K562 (cell line): ENCODE results near the gene CROCC2. TPM values are rescaled to one million over a fixed set of nuclear protein-coding genes. Genes with fewer than 3 reads are reported as not detected.

ENCODE experiments used
- ATAC-seq: fragments of 200-7000 bp; cut with Tn5 transposase; 3 replicates; pipeline ENCODE4 v1.9.1; 2020; ENCODE audit warnings: moderate library complexity
- BruUV-seq: library from RNA; stranded (reverse); fragments of 400-500 nt; replicated peaks from 2 replicates; lab custom pipeline; 2021; lab: Mats Ljungman, UMichigan
- CTCF ChIA-PET: fragments of 300-600 bp; formaldehyde crosslinking; extraction: SDS; loops from one replicate; lab custom pipeline; 2021; ENCODE audit warnings: low intra/inter-chr PET ratio; lab: Yijun Ruan, JAX
- POLR2A ChIA-PET: fragments of 300-600, 350-650 bp; sonication (Branson Sonifier 250); formaldehyde crosslinking; extraction: SDS; loops from one replicate; lab custom pipeline; 2021; ENCODE audit warnings: antibody characterized with exemption, inconsistent platforms; lab: Yijun Ruan, JAX
- DNase-seq, 4 experiments: peaks; one replicate each; pipeline versions ENCODE4 v3.0.0 to v3.0.0-alpha.2; 2011 to 2018; ENCODE audit warnings: low spot score in 3 of 4, mixed read lengths in 3 of 4; ENCODE audit errors: extremely low read depth in 1 of 4
- FAIRE-seq: peaks from 2 replicates; lab custom pipeline; 2011; peaks lifted over from hg19 to GRCh38; lab: Jason Lieb, UNC
- H2AFZ ChIP-seq: 2 replicates; pipeline ENCODE4 v1.6.0; 2011; ENCODE audit warnings: low read depth, low read length, control low read depth, inconsistent platforms
- H3K27ac ChIP-seq: fragments of 200-600 bp; 3 replicates; pipeline ENCODE4 v1.8.0; 2011; ENCODE audit warnings: low read depth, mild to moderate bottlenecking, control low read depth, inconsistent platforms, low read length, moderate library complexity, mixed read lengths; ENCODE audit errors: extremely low read depth
- H3K27me3 ChIP-seq, 2 experiments: fragments of 300-600 bp in 1 of 2; 2 replicates in 1 of 2; 3 replicates in 1 of 2; pipeline versions ENCODE4 v1.6.0 to v1.8.0; 2011; ENCODE audit warnings: inconsistent platforms in 2 of 2, low read length in 2 of 2, mild to moderate bottlenecking in 1 of 2, mixed read lengths in 1 of 2, moderate library complexity in 1 of 2; ENCODE audit not compliant: control insufficient read depth in 2 of 2, insufficient read depth in 2 of 2
- H3K36me3 ChIP-seq: fragments of 300-600 bp; 3 replicates; pipeline ENCODE4 v1.8.0; 2011; ENCODE audit warnings: mild to moderate bottlenecking, low read length, inconsistent platforms; ENCODE audit not compliant: control insufficient read depth, insufficient read depth
- H3K4me1 ChIP-seq, 2 experiments: fragments of 200-600 bp in 1 of 2; replicated peaks in 1 of 2; 2 replicates in 1 of 2; 3 replicates in 1 of 2; pipeline versions ENCODE4 v1.5.1 to v1.8.0; 2011; ENCODE audit warnings: inconsistent platforms in 2 of 2, low read length in 2 of 2, mild to moderate bottlenecking in 1 of 2, mixed read lengths in 1 of 2, moderate library complexity in 1 of 2; ENCODE audit not compliant: control insufficient read depth in 2 of 2, insufficient read depth in 2 of 2
- H3K4me2 ChIP-seq: 2 replicates; pipeline ENCODE4 v1.6.1; 2011; ENCODE audit warnings: low read length, control low read depth, inconsistent platforms, mixed read lengths; ENCODE audit not compliant: insufficient read depth
- H3K4me3 ChIP-seq: fragments of 200-600 bp; sonication (generic), shearing (Covaris generic); 2 replicates; pipeline ENCODE4 v1.5.1; 2016; ENCODE audit warnings: control low read depth, inconsistent platforms
- H3K79me2 ChIP-seq: fragments of 200-600 bp; 3 replicates; pipeline ENCODE4 v1.8.0; 2011; ENCODE audit warnings: low read length, inconsistent platforms; ENCODE audit not compliant: control insufficient read depth, insufficient read depth
- H3K9ac ChIP-seq, 2 experiments: 2 replicates each; pipeline versions ENCODE4 v1.6.0 to v1.6.1; 2011; ENCODE audit warnings: low read depth in 2 of 2, low read length in 2 of 2, control low read depth in 1 of 2, inconsistent platforms in 1 of 2, mild to moderate bottlenecking in 1 of 2, mixed read lengths in 1 of 2; ENCODE audit not compliant: insufficient read depth in 1 of 2
- H3K9me1 ChIP-seq: one replicate; pipeline ENCODE4 v1.6.0; 2011; ENCODE audit warnings: inconsistent platforms, mild to moderate bottlenecking, low read length, moderate library complexity; ENCODE audit not compliant: control insufficient read depth, insufficient read depth
- H3K9me3 ChIP-seq: replicated peaks from 2 replicates; pipeline ENCODE4 v1.5.1; 2011; ENCODE audit warnings: low read depth, low read length, inconsistent platforms; ENCODE audit not compliant: control insufficient read depth, insufficient read depth
- H4K20me1 ChIP-seq: replicated peaks from 2 replicates; pipeline ENCODE4 v1.6.1; 2011; ENCODE audit warnings: low read length, inconsistent platforms, mixed read lengths; ENCODE audit not compliant: control insufficient read depth, insufficient read depth
- CHCHD3 ChIP-seq: fragments of 250-450 bp; sonication (Bioruptor Pico); IDR thresholded peaks from 2 replicates; pipeline ENCODE4 v2.1.2; 2022; ENCODE audit warnings: mild to moderate bottlenecking
- GATAD2B ChIP-seq: fragments of 450-650 bp; IDR thresholded peaks from 2 replicates; pipeline ENCODE4 v1.6.1; 2017; ENCODE audit warnings: mild to moderate bottlenecking, borderline replicate concordance
- HCFC1 ChIP-seq: IDR thresholded peaks from 2 replicates; pipeline ENCODE4 v1.6.1; 2012; ENCODE audit warnings: low read depth, low read length, improper control_type of control experiment
- HDAC8 ChIP-seq: fragments of 450-650 bp; IDR thresholded peaks from 2 replicates; pipeline ENCODE4 v1.6.1; 2016; ENCODE audit warnings: mild to moderate bottlenecking, missing genetic modification characterization, moderate library complexity, missing compliant biosample characterization
- KAT2B ChIP-seq: IDR thresholded peaks from one replicate; pipeline ENCODE4 v1.6.1; 2012; ENCODE audit warnings: low read depth, mild to moderate bottlenecking, control low read depth, inconsistent platforms, low read length, moderate library complexity
- NEUROD1 ChIP-seq: fragments of 150-350 bp; IDR thresholded peaks from 2 replicates; pipeline ENCODE4 v1.6.1; 2014; ENCODE audit warnings: borderline replicate concordance, low read length, low read depth; ENCODE audit not compliant: partially characterized antibody
- RBM15 ChIP-seq: fragments of 200-400 bp; formaldehyde crosslinking; IDR thresholded peaks from 2 replicates; pipeline ENCODE4 v1.6.1; 2018; ENCODE audit warnings: mild to moderate bottlenecking, low read length, moderate library complexity; ENCODE audit not compliant: insufficient read depth
- YY1 ChIP-seq, 3 experiments: IDR thresholded peaks; 2 replicates each; pipeline ENCODE4 v1.6.1; 2011; ENCODE audit warnings: low read length in 2 of 3, mild to moderate bottlenecking in 2 of 3, moderate library complexity in 2 of 3, borderline replicate concordance in 1 of 3, control low read depth in 1 of 3, low read depth in 1 of 3; ENCODE audit not compliant: insufficient read depth in 3 of 3, insufficient replicate concordance in 2 of 3, control insufficient read depth in 1 of 3, insufficient read length in 1 of 3; ENCODE audit errors: extremely low read depth in 1 of 3
- ZBTB1 ChIP-seq: sonication (generic); formaldehyde crosslinking; IDR thresholded peaks from 2 replicates; pipeline ENCODE4 v1.8.1; 2023; ENCODE audit warnings: missing genetic modification reagents, low read depth, mild to moderate bottlenecking, borderline replicate concordance
- ZBTB7A ChIP-seq: IDR thresholded peaks from 2 replicates; pipeline ENCODE4 v1.6.1; 2011; ENCODE audit warnings: low read depth, mild to moderate bottlenecking, low read length, moderate library complexity, borderline replicate concordance; ENCODE audit not compliant: control insufficient read depth
- ZNF224 ChIP-seq: sonication (generic); formaldehyde crosslinking; IDR thresholded peaks from 2 replicates; pipeline ENCODE4 v1.8.0; 2022; ENCODE audit warnings: mild to moderate bottlenecking, missing genetic modification reagents
- ZNF778 ChIP-seq: fragments of 450-650 bp; formaldehyde crosslinking; IDR thresholded peaks from 2 replicates; pipeline ENCODE4 v1.4.0; 2020; ENCODE audit warnings: mild to moderate bottlenecking, moderate library complexity
- WGBS: fragments of 100-300 bp; shearing (Covaris generic); methylation state at CpG from one replicate; pipeline ENCODE4 v1.1.6; 2016; ENCODE audit warnings: low coverage, mixed read lengths; ENCODE audit not compliant: insufficient coverage; ENCODE audit errors: missing lambda C conversion rate; 5-methylcytosine and 5-hydroxymethylcytosine counted together
- in situ Hi-C: fragments of 300-500 bp; cut with MboI; formaldehyde crosslinking; loops from 4 replicates; pipeline ENCODE4 v1.15.0; 2018; ENCODE audit warnings: inconsistent platforms, mixed read lengths
- intact Hi-C: fragments of 100-400 bp; cut with micrococcal nuclease; formaldehyde crosslinking; loops from 2 replicates; pipeline ENCODE4 v1.14.2; 2022
- polyA plus RNA-seq, 8 experiments: library from polyadenylated mRNA; depleted of rRNA in 4 of 8; stranded (reverse) in 5 of 8; unstranded in 3 of 8; fragments of >200 nt; fragmentation: Nextera tagmentation in 2 of 8; fragmentation: Illumina TruSeq in 1 of 8; extraction: Ambion mirVana in 2 of 8; extraction: Trizol in 1 of 8; gene quantifications; 2 replicates each; pipeline versions ENCODE4 v1.2.1 to v1.2.3, GENCODE V29; 2011 to 2014; ENCODE audit warnings: inconsistent platforms in 1 of 8, missing spikeins in 1 of 8
- total RNA-seq, 7 experiments: library from RNA; depleted of rRNA in 6 of 7; stranded (reverse); fragments of >200 nt in 6 of 7; fragmentation: Illumina TruSeq in 2 of 7; extraction: Trizol in 2 of 7; gene quantifications; 2 replicates each; pipeline versions ENCODE4 v1.2.1 to v1.2.3, GENCODE V29; 2011 to 2021; ENCODE audit warnings: low replicate concordance in 1 of 7
- TF ChIP-seq, protein P1 (sequence below): fragments of 250-450 bp; sonication (Bioruptor Pico); IDR thresholded peaks from 2 replicates; pipeline ENCODE4 v1.8.0; 2021; ENCODE audit warnings: mild to moderate bottlenecking, moderate library complexity
- TF ChIP-seq, protein P2 (sequence below): sonication (generic); formaldehyde crosslinking; IDR thresholded peaks from 2 replicates; pipeline ENCODE4 v1.8.1; 2023; ENCODE audit warnings: mild to moderate bottlenecking, missing genetic modification reagents, moderate library complexity
- TF ChIP-seq, protein P3 (sequence below): sonication (generic); formaldehyde crosslinking; IDR thresholded peaks from 2 replicates; pipeline ENCODE4 v1.8.0; 2022; ENCODE audit warnings: missing genetic modification reagents, mild to moderate bottlenecking, moderate library complexity, borderline replicate concordance

Gene CROCC2
- total and polyA plus RNA-seq, 9 of the 15 experiments (the other 6 are each of a cell fraction or from before 2014, with no cell fraction given): not detected

DNA sequence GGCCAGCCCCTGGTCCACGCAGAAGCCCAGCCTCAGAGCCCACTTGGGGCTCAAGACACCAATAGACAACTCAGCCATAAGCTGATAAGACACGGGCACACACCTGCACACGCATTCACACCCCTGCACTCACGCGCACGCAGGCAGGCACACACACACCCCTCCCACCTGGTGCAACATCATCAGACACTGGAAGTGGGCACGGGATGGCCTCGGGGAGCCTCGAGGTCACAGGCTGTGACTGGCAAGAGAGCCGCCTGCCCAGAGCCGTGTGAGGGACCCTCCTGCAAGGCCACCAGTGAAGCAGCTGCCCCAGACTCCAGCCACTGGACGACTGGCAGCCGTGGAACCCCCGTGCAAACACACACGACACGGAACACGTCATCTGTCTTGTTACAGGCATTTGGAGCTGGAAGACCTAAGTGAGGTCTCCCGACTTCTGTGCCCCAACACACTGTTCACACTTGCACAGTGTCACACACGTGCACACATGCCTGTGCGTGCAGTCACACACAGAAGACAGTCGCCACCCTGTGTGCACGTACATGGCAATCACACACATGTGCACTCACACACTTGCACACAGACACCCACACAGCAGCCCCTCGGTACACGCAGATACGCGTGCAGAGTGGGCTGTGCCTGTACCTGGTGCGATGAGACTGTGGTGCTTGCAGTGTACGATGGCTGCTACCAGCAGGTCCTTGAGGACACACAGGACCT, 11.1 kb upstream of the CROCC2 start:
- TF ChIP-seq, protein P1, sequence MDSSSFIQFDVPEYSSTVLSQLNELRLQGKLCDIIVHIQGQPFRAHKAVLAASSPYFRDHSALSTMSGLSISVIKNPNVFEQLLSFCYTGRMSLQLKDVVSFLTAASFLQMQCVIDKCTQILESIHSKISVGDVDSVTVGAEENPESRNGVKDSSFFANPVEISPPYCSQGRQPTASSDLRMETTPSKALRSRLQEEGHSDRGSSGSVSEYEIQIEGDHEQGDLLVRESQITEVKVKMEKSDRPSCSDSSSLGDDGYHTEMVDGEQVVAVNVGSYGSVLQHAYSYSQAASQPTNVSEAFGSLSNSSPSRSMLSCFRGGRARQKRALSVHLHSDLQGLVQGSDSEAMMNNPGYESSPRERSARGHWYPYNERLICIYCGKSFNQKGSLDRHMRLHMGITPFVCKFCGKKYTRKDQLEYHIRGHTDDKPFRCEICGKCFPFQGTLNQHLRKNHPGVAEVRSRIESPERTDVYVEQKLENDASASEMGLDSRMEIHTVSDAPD: no peak
- TF ChIP-seq KAT2B: no peak
- TF ChIP-seq ZBTB7A: no peak
- TF ChIP-seq, protein P2, sequence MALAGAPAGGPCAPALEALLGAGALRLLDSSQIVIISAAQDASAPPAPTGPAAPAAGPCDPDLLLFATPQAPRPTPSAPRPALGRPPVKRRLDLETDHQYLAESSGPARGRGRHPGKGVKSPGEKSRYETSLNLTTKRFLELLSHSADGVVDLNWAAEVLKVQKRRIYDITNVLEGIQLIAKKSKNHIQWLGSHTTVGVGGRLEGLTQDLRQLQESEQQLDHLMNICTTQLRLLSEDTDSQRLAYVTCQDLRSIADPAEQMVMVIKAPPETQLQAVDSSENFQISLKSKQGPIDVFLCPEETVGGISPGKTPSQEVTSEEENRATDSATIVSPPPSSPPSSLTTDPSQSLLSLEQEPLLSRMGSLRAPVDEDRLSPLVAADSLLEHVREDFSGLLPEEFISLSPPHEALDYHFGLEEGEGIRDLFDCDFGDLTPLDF: no peak
- no peak for TF ChIP-seq ZBTB1 (CRISPR knock-in tag)
- TF ChIP-seq GATAD2B: no peak
- no peak for TF ChIP-seq HDAC8 (tag)
- no peak for TF ChIP-seq HCFC1
- TF ChIP-seq, protein P3, sequence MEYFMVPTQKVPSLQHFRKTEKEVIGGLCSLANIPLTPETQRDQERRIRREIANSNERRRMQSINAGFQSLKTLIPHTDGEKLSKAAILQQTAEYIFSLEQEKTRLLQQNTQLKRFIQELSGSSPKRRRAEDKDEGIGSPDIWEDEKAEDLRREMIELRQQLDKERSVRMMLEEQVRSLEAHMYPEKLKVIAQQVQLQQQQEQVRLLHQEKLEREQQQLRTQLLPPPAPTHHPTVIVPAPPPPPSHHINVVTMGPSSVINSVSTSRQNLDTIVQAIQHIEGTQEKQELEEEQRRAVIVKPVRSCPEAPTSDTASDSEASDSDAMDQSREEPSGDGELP (CRISPR knock-in tag): no peak
- TF ChIP-seq RBM15: no peak
- no peak for TF ChIP-seq ZNF778
- no peak for TF ChIP-seq NEUROD1
- no peak for TF ChIP-seq YY1 (IDR thresholded peaks at IDR 0.05; ENCODE audit: borderline replicate concordance in 1 of 3, control insufficient read depth in 1 of 3, extremely low read depth in 1 of 3, insufficient read depth in 3 of 3, insufficient read length in 1 of 3, insufficient replicate concordance in 2 of 3, low read depth in 1 of 3, low read length in 2 of 3)
- no peak for TF ChIP-seq CHCHD3
- TF ChIP-seq ZNF224 (CRISPR knock-in tag): no peak
- intact Hi-C loops (no loop called here), in situ Hi-C loops (no loop called here)
- no peaks in the 10 kb centered on the region for H3K9me1 ChIP-seq
- peaks cover 0 to 7% of the 10 kb centered on the region in 2 experiments; a peak in 2 of 5 replicates for H3K4me1 ChIP-seq
- no peaks in the 10 kb centered on the region for H3K9me3 ChIP-seq
- 2% methylated on average over 28 of the region's 28 CpGs for WGBS
- H3K79me2 ChIP-seq: no peaks in the 10 kb centered on the region
- no peak overlapping the region; a peak in 1 of 4 replicates for H3K9ac ChIP-seq
- no peak overlapping the region for H3K4me2 ChIP-seq
- H3K27ac ChIP-seq: no peak overlapping the region
- POLR2A ChIA-PET: no interaction called here
- FAIRE-seq (no peak), DNase-seq (no peak), ATAC-seq (no peak)
- no peak overlapping the region for H2AFZ ChIP-seq
- H3K4me3 ChIP-seq: no peak overlapping the region
- no TSS peak for BruUV-seq
- H4K20me1 ChIP-seq: 0 out of 2 replicates have a peak, but pooled peaks cover 7% of the 10 kb centered on the region
- CTCF ChIA-PET: no interaction called here
- peaks cover 0 to 28% of the 10 kb centered on the region in 2 experiments; a peak in 3 of 5 replicates for H3K27me3 ChIP-seq
- H3K36me3 ChIP-seq: no peaks in the 10 kb centered on the region
